ENCODE measurements around the gene CD300C.

The CD300C gene

DNA sequence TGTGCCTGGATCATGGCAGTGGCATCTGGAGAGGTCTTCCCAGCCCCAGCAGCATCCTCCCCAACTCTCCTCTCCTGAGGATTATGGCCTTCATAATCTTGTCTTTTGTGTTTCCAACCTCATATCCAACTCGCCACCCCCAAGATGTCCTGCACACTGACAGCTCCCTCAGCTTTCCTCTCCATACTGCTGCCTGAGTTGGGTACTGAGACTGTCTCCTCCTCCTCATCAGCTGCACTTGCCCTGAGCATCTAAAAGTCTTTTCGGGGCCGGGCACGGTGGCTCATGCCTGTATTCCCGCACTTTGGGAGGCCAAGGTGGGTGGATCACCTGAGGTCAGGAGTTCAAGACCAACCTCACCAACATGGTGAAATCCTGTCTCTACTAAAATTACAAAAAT lies 16.7 kb downstream of the CD300C start:
- Histone ChIP-seq H3K9me3 (ENCODE audit: insufficient read depth, low read length) (no peaks in the 10 kb centered on the region), H3K27me3 (ENCODE audit: low read length) (no peaks in the 10 kb centered on the region), H3F3A (ENCODE audit: insufficient read depth) (no peaks in the 10 kb centered on the region), H3K9me2 (replicated peaks; ENCODE audit: insufficient read depth, low read length) (no peaks in the 10 kb centered on the region), H3K36me3 (ENCODE audit: low read length) (no peaks in the 10 kb centered on the region), H3K4me3 (ENCODE audit: insufficient read depth, low read length, poor library complexity, severe bottlenecking) (no peak overlapping the region), H4K20me1 (ENCODE audit: low read depth, low read length) (no peaks in the 10 kb centered on the region), H3K4me2 (ENCODE audit: low read depth, low read length, poor library complexity, severe bottlenecking) (no peak overlapping the region), H2AFZ (ENCODE audit: low read depth, low read length, severe bottlenecking) (no peak overlapping the region), H3K9ac (ENCODE audit: low read length) (no peak overlapping the region), H3K27ac (ENCODE audit: low read depth, low read length) (no peak overlapping the region), H3K79me2 (ENCODE audit: insufficient read depth, low read length) (no peaks in the 10 kb centered on the region)
- no peak for TF ChIP-seq EZH2phosphoT487 (conservative IDR thresholded peaks at IDR 0.05; ENCODE audit: low read length)
- TF ChIP-seq, protein P1, sequence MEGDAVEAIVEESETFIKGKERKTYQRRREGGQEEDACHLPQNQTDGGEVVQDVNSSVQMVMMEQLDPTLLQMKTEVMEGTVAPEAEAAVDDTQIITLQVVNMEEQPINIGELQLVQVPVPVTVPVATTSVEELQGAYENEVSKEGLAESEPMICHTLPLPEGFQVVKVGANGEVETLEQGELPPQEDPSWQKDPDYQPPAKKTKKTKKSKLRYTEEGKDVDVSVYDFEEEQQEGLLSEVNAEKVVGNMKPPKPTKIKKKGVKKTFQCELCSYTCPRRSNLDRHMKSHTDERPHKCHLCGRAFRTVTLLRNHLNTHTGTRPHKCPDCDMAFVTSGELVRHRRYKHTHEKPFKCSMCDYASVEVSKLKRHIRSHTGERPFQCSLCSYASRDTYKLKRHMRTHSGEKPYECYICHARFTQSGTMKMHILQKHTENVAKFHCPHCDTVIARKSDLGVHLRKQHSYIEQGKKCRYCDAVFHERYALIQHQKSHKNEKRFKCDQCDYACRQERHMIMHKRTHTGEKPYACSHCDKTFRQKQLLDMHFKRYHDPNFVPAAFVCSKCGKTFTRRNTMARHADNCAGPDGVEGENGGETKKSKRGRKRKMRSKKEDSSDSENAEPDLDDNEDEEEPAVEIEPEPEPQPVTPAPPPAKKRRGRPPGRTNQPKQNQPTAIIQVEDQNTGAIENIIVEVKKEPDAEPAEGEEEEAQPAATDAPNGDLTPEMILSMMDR (IDR thresholded peaks at IDR 0.05; ENCODE audit: insufficient read depth, low read length, poor library complexity, severe bottlenecking), result no peak

DNA sequence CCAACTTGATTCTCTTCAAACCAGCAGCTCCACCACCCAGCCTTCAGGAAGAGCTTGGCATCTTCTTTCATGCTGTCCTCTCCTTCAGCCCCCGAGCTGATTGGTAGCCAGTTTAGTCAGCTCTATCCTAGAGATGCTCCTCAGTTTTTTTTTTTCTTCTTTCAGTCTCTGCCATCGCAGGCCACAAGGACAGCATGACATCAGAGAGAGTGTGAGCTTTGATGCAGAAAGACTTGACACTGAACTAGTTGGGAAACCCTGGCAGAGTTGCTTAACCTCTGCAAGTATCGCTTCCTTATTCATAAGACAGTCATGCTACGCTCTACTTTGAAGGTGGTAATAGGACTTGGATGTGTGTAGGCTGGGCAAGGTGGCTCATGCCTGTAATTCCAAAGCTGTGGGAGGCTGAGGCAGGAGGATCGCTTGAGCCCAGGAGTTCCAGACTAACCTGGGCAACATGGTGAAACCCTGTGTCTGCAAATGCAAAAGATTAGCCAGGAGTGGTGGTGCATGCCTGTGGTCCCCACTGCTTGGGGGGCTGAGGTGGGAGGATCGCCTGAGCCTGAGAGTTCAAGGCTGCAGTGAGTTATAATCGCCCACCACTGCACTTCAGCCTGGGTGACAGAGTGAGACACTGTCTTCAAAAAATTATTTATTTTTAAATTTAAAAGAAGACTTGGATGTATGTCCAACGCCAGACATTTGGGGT lies 17.3 kb downstream of the CD300C start:
- Histone ChIP-seq H4K20me1 (ENCODE audit: low read depth, low read length) (no peaks in the 10 kb centered on the region), H3K36me3 (ENCODE audit: low read length) (no peaks in the 10 kb centered on the region), H3K79me2 (ENCODE audit: insufficient read depth, low read length) (no peaks in the 10 kb centered on the region), H3K9me2 (replicated peaks; ENCODE audit: insufficient read depth, low read length) (no peaks in the 10 kb centered on the region), H3K27ac (ENCODE audit: low read depth, low read length) (no peak overlapping the region), H3K9me3 (ENCODE audit: insufficient read depth, low read length) (no peaks in the 10 kb centered on the region), H3K27me3 (ENCODE audit: low read length) (no peaks in the 10 kb centered on the region), H3K4me3 (ENCODE audit: insufficient read depth, low read length, poor library complexity, severe bottlenecking) (no peak overlapping the region), H3K4me2 (ENCODE audit: low read depth, low read length, poor library complexity, severe bottlenecking) (no peak overlapping the region), H3F3A (ENCODE audit: insufficient read depth) (no peaks in the 10 kb centered on the region), H3K9ac (ENCODE audit: low read length) (no peak overlapping the region), H2AFZ (ENCODE audit: low read depth, low read length, severe bottlenecking) (no peak overlapping the region)
- TF ChIP-seq, protein P1 (IDR thresholded peaks at IDR 0.05; ENCODE audit: insufficient read depth, low read length, poor library complexity, severe bottlenecking), result no peak
- TF ChIP-seq EZH2phosphoT487 (conservative IDR thresholded peaks at IDR 0.05; ENCODE audit: low read length), result no peak

DNA sequence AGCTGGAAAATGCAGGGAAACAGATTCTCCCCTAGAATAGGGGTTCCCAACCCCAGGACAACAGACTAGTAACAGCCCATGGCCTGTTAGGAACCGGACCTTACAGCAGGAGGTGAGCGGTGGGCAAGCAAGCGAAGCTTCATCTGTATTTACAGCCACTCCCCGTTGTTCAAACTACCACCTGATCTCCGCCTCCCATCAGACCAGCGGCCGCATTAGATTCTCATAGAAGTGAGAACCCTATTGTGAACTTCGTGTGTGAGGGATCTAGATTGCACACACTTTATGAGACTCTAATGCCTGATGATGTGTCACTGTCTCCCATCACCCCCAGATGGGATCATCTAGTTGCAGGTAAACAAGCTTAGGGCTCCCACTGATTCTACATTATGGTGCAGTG lies 18.2 kb downstream of the CD300C start:
- Histone ChIP-seq H2AFZ (ENCODE audit: low read depth, low read length, severe bottlenecking) (no peak overlapping the region), H3K27ac (ENCODE audit: low read depth, low read length) (no peak overlapping the region), H3K79me2 (ENCODE audit: insufficient read depth, low read length) (no peaks in the 10 kb centered on the region)

More for the DNA sequence above, 18.2 kb downstream of the CD300C start:
- no peaks in the 10 kb centered on the region for H3K9me2 ChIP-seq (replicated peaks; ENCODE audit: insufficient read depth, low read length)
- no peaks in the 10 kb centered on the region for H3F3A ChIP-seq (ENCODE audit: insufficient read depth)
- H3K9ac ChIP-seq (ENCODE audit: low read length), result no peak overlapping the region
- H4K20me1 ChIP-seq (ENCODE audit: low read depth, low read length), result no peaks in the 10 kb centered on the region
- no peaks in the 10 kb centered on the region for H3K27me3 ChIP-seq (ENCODE audit: low read length)
- no peak for TF ChIP-seq EZH2phosphoT487 (conservative IDR thresholded peaks at IDR 0.05; ENCODE audit: low read length)
- TF ChIP-seq, protein P1 (IDR thresholded peaks at IDR 0.05; ENCODE audit: insufficient read depth, low read length, poor library complexity, severe bottlenecking), result no peak
- H3K4me2 ChIP-seq (ENCODE audit: low read depth, low read length, poor library complexity, severe bottlenecking), result no peak overlapping the region
- H3K4me3 ChIP-seq (ENCODE audit: insufficient read depth, low read length, poor library complexity, severe bottlenecking), result no peak overlapping the region
- no peaks in the 10 kb centered on the region for H3K9me3 ChIP-seq (ENCODE audit: insufficient read depth, low read length)
- no peaks in the 10 kb centered on the region for H3K36me3 ChIP-seq (ENCODE audit: low read length)

Data from SU-DHL-6 (cell line).